Endothelial cell of umbilical vein (primary cell): ENCODE measurements around the gene RBM47. TPM values are rescaled to one million over a fixed set of nuclear protein-coding genes. Genes with fewer than 3 reads are reported as not detected.

Experiments
- BruUV-seq: library from RNA; stranded (reverse); fragments of 400-500 nt; replicated peaks from 2 replicates; lab custom pipeline; 2021; lab: Mats Ljungman, UMichigan
- CTCF ChIA-PET: fragments of 300-600, 350-600 bp; sonication (Branson Sonifier 250); formaldehyde crosslinking; loops from one replicate; lab custom pipeline; 2021; ENCODE audit warnings: antibody characterized with exemption, inconsistent platforms; lab: Charles Lee
- POLR2A ChIA-PET: fragments of 300-600, 350-600 bp; sonication (Branson Sonifier 250); formaldehyde crosslinking; loops from one replicate; lab custom pipeline; 2021; ENCODE audit warnings: antibody characterized with exemption, inconsistent platforms; lab: Charles Lee
- DNase-seq: peaks from one replicate; pipeline ENCODE4 v3.0.0-alpha.2; 2011; ENCODE audit warnings: low read depth, low spot score
- FAIRE-seq: peaks from 2 replicates; lab custom pipeline; 2011; peaks lifted over from hg19 to GRCh38; lab: Jason Lieb, UNC
- H2AFZ ChIP-seq: 2 replicates; pipeline ENCODE4 v1.6.0; 2012; ENCODE audit warnings: low read depth, low read length, control low read depth, inconsistent platforms
- H3K27ac ChIP-seq: 2 replicates; pipeline ENCODE4 v1.5.1; 2011; ENCODE audit warnings: low read depth, mild to moderate bottlenecking, control low read depth, low read length, moderate library complexity; ENCODE audit not compliant: insufficient read depth
- H3K27me3 ChIP-seq, 2 experiments: 2 replicates each; pipeline versions ENCODE4 v1.6.0 to v1.6.1; 2011; ENCODE audit warnings: low read length in 2 of 2, mixed read lengths in 1 of 2; ENCODE audit not compliant: control insufficient read depth in 2 of 2, insufficient read depth in 2 of 2
- H3K36me3 ChIP-seq, 2 experiments: 2 replicates in 1 of 2; 3 replicates in 1 of 2; pipeline ENCODE4 v1.5.1; 2011; ENCODE audit warnings: low read length in 2 of 2, mild to moderate bottlenecking in 1 of 2, moderate library complexity in 1 of 2; ENCODE audit not compliant: control insufficient read depth in 2 of 2, insufficient read depth in 2 of 2; ENCODE audit errors: extremely low read depth in 1 of 2
- H3K4me1 ChIP-seq: 3 replicates; pipeline ENCODE4 v1.5.1; 2011; ENCODE audit warnings: mild to moderate bottlenecking, low read length; ENCODE audit not compliant: control insufficient read depth, insufficient read depth; ENCODE audit errors: extremely low read depth
- H3K4me2 ChIP-seq: 2 replicates; pipeline ENCODE4 v1.6.1; 2011; ENCODE audit warnings: low read length, control low read depth, mixed read lengths; ENCODE audit not compliant: insufficient read depth
- H3K4me3 ChIP-seq, 3 experiments: fragments of 200-600 bp in 1 of 3; sonication (generic), shearing (Covaris generic) in 1 of 3; replicated peaks in 1 of 3; 2 replicates each; pipeline ENCODE4 v1.5.1; 2011 to 2016; ENCODE audit warnings: control low read depth in 3 of 3, low read length in 3 of 3, mild to moderate bottlenecking in 2 of 3, inconsistent platforms in 1 of 3, low read depth in 1 of 3, moderate library complexity in 1 of 3; ENCODE audit not compliant: insufficient read depth in 1 of 3
- H3K79me2 ChIP-seq: 2 replicates; pipeline ENCODE4 v1.6.0; 2012; ENCODE audit warnings: low read length, inconsistent platforms; ENCODE audit not compliant: control insufficient read depth, insufficient read depth
- H3K9ac ChIP-seq: replicated peaks from 2 replicates; pipeline ENCODE3; 2011; ENCODE audit warnings: low read length, control low read depth; ENCODE audit not compliant: insufficient read depth; ENCODE audit errors: extremely low read depth
- H3K9me1 ChIP-seq: replicated peaks from 3 replicates; pipeline ENCODE4 v1.6.0; 2011; ENCODE audit warnings: mild to moderate bottlenecking, low read length; ENCODE audit not compliant: control insufficient read depth, insufficient read depth; ENCODE audit errors: extremely low read depth
- H3K9me3 ChIP-seq: replicated peaks from 2 replicates; pipeline ENCODE4 v1.5.1; 2012; ENCODE audit warnings: low read length, inconsistent platforms; ENCODE audit not compliant: control insufficient read depth, insufficient read depth
- H4K20me1 ChIP-seq: replicated peaks from 2 replicates; pipeline ENCODE3; 2011; ENCODE audit warnings: mild to moderate bottlenecking, low read length; ENCODE audit not compliant: control insufficient read depth, insufficient read depth; ENCODE audit errors: extremely low read depth
- CTCF ChIP-seq, 2 donors: IDR thresholded peaks; 1 replicate in 1 of 2; 2 replicates in 1 of 2; pipeline ENCODE4 v1.5.1; 2011; ENCODE audit warnings: low read length in 2 of 2, mild to moderate bottlenecking in 2 of 2, moderate library complexity in 2 of 2, control low read depth in 1 of 2, inconsistent platforms in 1 of 2, low read depth in 1 of 2; ENCODE audit not compliant: insufficient read depth in 1 of 2; ENCODE audit errors: extremely low read depth in 1 of 2
- EZH2 ChIP-seq: IDR thresholded peaks from 2 replicates; pipeline ENCODE4 v1.6.1; 2012; ENCODE audit warnings: borderline replicate concordance, low read depth, mild to moderate bottlenecking, moderate library complexity, low read length, inconsistent platforms; ENCODE audit not compliant: severe bottlenecking
- JUN ChIP-seq: IDR thresholded peaks from 2 replicates; pipeline ENCODE4 v1.6.1; 2011; ENCODE audit warnings: borderline replicate concordance, low read depth; ENCODE audit not compliant: insufficient read length, insufficient read depth
- MAX ChIP-seq: IDR thresholded peaks from 2 replicates; pipeline ENCODE4 v1.6.1; 2011; ENCODE audit not compliant: insufficient read depth, insufficient read length
- MYC ChIP-seq: IDR thresholded peaks from one replicate; pipeline ENCODE4 v1.6.1; 2011; ENCODE audit warnings: mild to moderate bottlenecking, low read depth, low read length
- POLR2AphosphoS5 ChIP-seq: IDR thresholded peaks from 2 replicates; pipeline ENCODE4 v1.6.1; 2012; ENCODE audit warnings: low read depth, mild to moderate bottlenecking, control low read depth, low read length, moderate library complexity; ENCODE audit not compliant: insufficient read depth
- dilution Hi-C: fragments of 300-500 bp; cut with MboI; formaldehyde crosslinking; loops from one replicate; pipeline ENCODE4 v1.15.0; 2019; ENCODE audit warnings: low sequenced_read_pairs; ENCODE audit not compliant: extremely low pct_ligation_motif_present
- intact Hi-C: fragments of 100-400 bp; cut with micrococcal nuclease; formaldehyde crosslinking; loops from one replicate; pipeline ENCODE4 v1.10.0; 2022
- polyA plus RNA-seq, 4 experiments: library from polyadenylated mRNA; depleted of rRNA in 3 of 4; stranded (reverse) in 3 of 4; unstranded in 1 of 4; fragments of >200 nt; gene quantifications; 2 replicates each; pipeline versions ENCODE4 v1.2.1 to v1.2.3, GENCODE V29; 2011 to 2012; ENCODE audit warnings: missing spikeins in 1 of 4
- total RNA-seq: library from RNA; stranded (reverse); gene quantifications from 2 replicates; pipeline ENCODE4 v1.2.3, GENCODE V29; 2021

The RBM47 gene
- total and polyA plus RNA-seq, 2 donors (not counting 3 experiments of a cell fraction or from before 2014, with no cell fraction given), result not detected

GRCh38 chr4:40427128-40427527 is 202.5 kb downstream of the RBM47 start:
- dilution Hi-C loops, result no loop called here
- DNase-seq (no peak), FAIRE-seq (no peak)
- no TSS peak for BruUV-seq
- CTCF ChIA-PET, result no interaction called here
- H4K20me1 ChIP-seq, result no peaks in the 10 kb centered on the region
- H3K4me1 ChIP-seq, result no peaks in the 10 kb centered on the region
- intact Hi-C loops, result no loop called here
- no peaks in the 10 kb centered on the region for H3K9me1 ChIP-seq
- H3K27ac ChIP-seq, result no peak overlapping the region
- H3K79me2 ChIP-seq, result no peaks in the 10 kb centered on the region
- POLR2A ChIA-PET, result no interaction called here
- H2AFZ ChIP-seq, result no peak overlapping the region
- TF ChIP-seq CTCF (IDR thresholded peaks at IDR 0.05; ENCODE audit: extremely low read depth in 1 of 2, insufficient read depth in 1 of 2, low read depth in 1 of 2, low read length in 2 of 2), result no peak
- H3K4me3 ChIP-seq, result no peak overlapping the region
- peaks cover 4 to 14% of the 10 kb centered on the region in 2 experiments for H3K27me3 ChIP-seq
- H3K9me3 ChIP-seq, result no peaks in the 10 kb centered on the region
- H3K4me2 ChIP-seq, result no peak overlapping the region
- no peaks in the 10 kb centered on the region for H3K36me3 ChIP-seq
- no peak overlapping the region for H3K9ac ChIP-seq

- Histone ChIP-seq H3K9me3 (no peaks in the 10 kb centered on the region), H4K20me1 (no peaks in the 10 kb centered on the region), H3K79me2 (no peaks in the 10 kb centered on the region), H3K9ac (no peak overlapping the region), H3K9me1 (no peaks in the 10 kb centered on the region), H3K4me1 (no peaks in the 10 kb centered on the region), H3K4me3 (no peak overlapping the region), H3K4me2 (no peak overlapping the region), H3K27ac (no peak overlapping the region), H3K36me3 (no peaks in the 10 kb centered on the region), H2AFZ (no peak overlapping the region), H3K27me3 (peaks cover 4 to 14% of the 10 kb centered on the region in 2 experiments)
- ChIA-PET POLR2A (interaction anchor here (0.6 kb wide), 1 partner anchor 456 kb away, joined by 5 read pairs; no protein-coding TSS in a partner anchor), CTCF (interaction anchor here (0.6 kb wide), 1 partner anchor 1218 kb away, joined by 5 read pairs; no protein-coding TSS in a partner anchor)
- no peak for TF ChIP-seq POLR2AphosphoS5
- TF ChIP-seq MYC, result no peak
- TF ChIP-seq MAX, result no peak
- TF ChIP-seq EZH2, result no peak
- TF ChIP-seq JUN, result no peak
- no peak for TF ChIP-seq CTCF (IDR thresholded peaks at IDR 0.05; ENCODE audit: extremely low read depth in 1 of 2, insufficient read depth in 1 of 2, low read depth in 1 of 2, low read length in 2 of 2)
- FAIRE-seq, result no peak
- dilution Hi-C loops (no loop called here), intact Hi-C loops (no loop called here)
- DNase-seq, result no peak
- BruUV-seq, result no TSS peak
Observed at GRCh38 chr4:40425799-40426574, 203.7 kb downstream of the RBM47 start.
